Right lobe of liver (tissue), 6 donors: ENCODE data around the gene KDM1B. TPM values are rescaled to one million over a fixed set of nuclear protein-coding genes. Genes with fewer than 3 reads are reported as not detected.
A peak's percentile ranks its signal among the peaks of the same experiment; 100 is the strongest.

ENCODE experiments used
- ATAC-seq, 4 donors: fragments of 200-7000 bp; cut with Tn5 transposase; one replicate each; pipeline ENCODE4 v1.9.1; 2020; ENCODE audit warnings: mild to moderate bottlenecking in 4 of 4, moderate library complexity in 4 of 4
- DNase-seq, 3 donors: peaks; one replicate each; pipeline ENCODE4 v3.0.0-alpha.2; 2020
- H3K27ac ChIP-seq, 3 donors: fragments of 200-600 bp; one replicate each; pipeline ENCODE4 v1.8.0; 2022
- H3K27me3 ChIP-seq, 2 donors: fragments of 200-600 bp; one replicate each; pipeline ENCODE4 v1.8.0; 2022
- H3K36me3 ChIP-seq, 4 donors: fragments of 200-600 bp; sonication (generic) in 1 of 4; one replicate each; pipeline versions ENCODE4 v1.5.1 to v1.8.0; 2017 to 2022; ENCODE audit warnings: control low read depth in 1 of 4
- H3K4me1 ChIP-seq, 4 donors: fragments of 200-600 bp; sonication (generic) in 1 of 4; one replicate each; pipeline versions ENCODE4 v1.5.1 to v1.8.0; 2017 to 2022; ENCODE audit warnings: control low read depth in 1 of 4
- H3K4me3 ChIP-seq, 3 donors: fragments of 200-600 bp; one replicate each; pipeline ENCODE4 v1.8.0; 2022
- H3K9me3 ChIP-seq, 4 donors: fragments of 200-600 bp; sonication (generic) in 1 of 4; one replicate each; pipeline versions ENCODE4 v1.5.1 to v1.8.0; 2017 to 2022; ENCODE audit warnings: control low read depth in 1 of 4
- POLR2A ChIP-seq: fragments of 450-650 bp; IDR thresholded peaks from one replicate; pipeline ENCODE4 v1.6.1; 2017; ENCODE audit warnings: antibody characterized with exemption, mild to moderate bottlenecking
- WGBS: methylation state at CpG from one replicate; pipeline ENCODE4 v1.1.6; 2018; ENCODE audit warnings: low coverage, low lambda C conversion rate; ENCODE audit not compliant: insufficient coverage; ENCODE audit errors: missing lambda C conversion rate; 5-methylcytosine and 5-hydroxymethylcytosine counted together
- intact Hi-C, 2 donors: fragments of 100-400 bp; cut with DNase I; formaldehyde crosslinking; loops; one replicate each; pipeline versions ENCODE4 v1.11.2 to v1.14.1; 2022
- total RNA-seq, 6 experiments: library from RNA; depleted of rRNA in 2 of 6; stranded (reverse); fragments of >200 nt in 2 of 6; fragmentation: NEBNext Ultra II Directional in 3 of 6; extraction: Animal tissue kit (Norgen Biotek cat#: 25700) in 3 of 6; gene quantifications; one replicate each; pipeline versions ENCODE4 v1.1.0 to v1.2.4, GENCODE V29; 2016 to 2023
- TF ChIP-seq, protein P1 (sequence below), 4 donors: fragments of 200-600 bp in 3 of 4; fragments of 450-650 bp in 1 of 4; IDR thresholded peaks; one replicate each; pipeline versions ENCODE4 v1.5.1 to v1.8.0; 2016 to 2022; ENCODE audit warnings: antibody characterized with exemption in 4 of 4, mild to moderate bottlenecking in 2 of 4
- donor health status: DM: no; HTN: yes; CAD: no.
- donor health status: DM: no; HTN: no; CAD: no.
- donor health status: DM: no; HTN: no; CAD: no.
- donor health status: DM: no; HTN: yes; CAD: no.
- donor health status: DM: no; HTN: yes; CAD: no.

Gene KDM1B
- total RNA-seq, 6 experiments from 2014 or later, result 5.0 to 12.1 (median 9.3) TPM

- intact Hi-C loops, result no loop called here
- Histone ChIP-seq H3K27ac (no peak overlapping the region), H3K4me1 (no peaks in the 10 kb centered on the region), H3K9me3 (no peaks in the 10 kb centered on the region), H3K27me3 (no peaks in the 10 kb centered on the region), H3K36me3 (no peaks in the 10 kb centered on the region), H3K4me3 (no peak overlapping the region)
- DNase-seq, result no peak
- peak in 1 of 4 donors; percentile 50 for ATAC-seq
- TF ChIP-seq, protein P1, sequence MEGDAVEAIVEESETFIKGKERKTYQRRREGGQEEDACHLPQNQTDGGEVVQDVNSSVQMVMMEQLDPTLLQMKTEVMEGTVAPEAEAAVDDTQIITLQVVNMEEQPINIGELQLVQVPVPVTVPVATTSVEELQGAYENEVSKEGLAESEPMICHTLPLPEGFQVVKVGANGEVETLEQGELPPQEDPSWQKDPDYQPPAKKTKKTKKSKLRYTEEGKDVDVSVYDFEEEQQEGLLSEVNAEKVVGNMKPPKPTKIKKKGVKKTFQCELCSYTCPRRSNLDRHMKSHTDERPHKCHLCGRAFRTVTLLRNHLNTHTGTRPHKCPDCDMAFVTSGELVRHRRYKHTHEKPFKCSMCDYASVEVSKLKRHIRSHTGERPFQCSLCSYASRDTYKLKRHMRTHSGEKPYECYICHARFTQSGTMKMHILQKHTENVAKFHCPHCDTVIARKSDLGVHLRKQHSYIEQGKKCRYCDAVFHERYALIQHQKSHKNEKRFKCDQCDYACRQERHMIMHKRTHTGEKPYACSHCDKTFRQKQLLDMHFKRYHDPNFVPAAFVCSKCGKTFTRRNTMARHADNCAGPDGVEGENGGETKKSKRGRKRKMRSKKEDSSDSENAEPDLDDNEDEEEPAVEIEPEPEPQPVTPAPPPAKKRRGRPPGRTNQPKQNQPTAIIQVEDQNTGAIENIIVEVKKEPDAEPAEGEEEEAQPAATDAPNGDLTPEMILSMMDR (IDR thresholded peaks at IDR 0.05), result no peak
- TF ChIP-seq POLR2A, result no peak
- 80% methylated on average over 3 of the region's 3 CpGs for WGBS
These were observed 23.9 kb downstream of the KDM1B start for GRCh38 chr6:18178960-18179615.

- WGBS, result 70% methylated on average over 4 of the region's 5 CpGs
- Histone ChIP-seq H3K4me3 (no peak overlapping the region), H3K27me3 (no peaks in the 10 kb centered on the region), H3K27ac (no peak overlapping the region), H3K4me1 (no peaks in the 10 kb centered on the region), H3K9me3 (no peaks in the 10 kb centered on the region), H3K36me3 (no peaks in the 10 kb centered on the region)
- ATAC-seq, result peak in 3 of 4 donors; percentile 49 to 77 (median 70)
- intact Hi-C loops, result no loop called here
- no peak for TF ChIP-seq POLR2A
- TF ChIP-seq, protein P1 (IDR thresholded peaks at IDR 0.05), result no peak
- peak in 1 of 3 donors; percentile 21 for DNase-seq
These were observed 24.6 kb downstream of the KDM1B start for GRCh38 chr6:18179770-18180356.

- TF ChIP-seq, protein P1 (IDR thresholded peaks at IDR 0.05), result no peak
- TF ChIP-seq POLR2A, result no peak
- intact Hi-C loops, result no loop called here
- H3K27ac ChIP-seq, result no peak overlapping the region
- no peaks in the 10 kb centered on the region for H3K27me3 ChIP-seq
- DNase-seq, result no peak
- H3K4me1 ChIP-seq, result peaks cover 0 to 6% (median 0%) of the 10 kb centered on the region in 4 donors
- ATAC-seq, result no peak
- 82% methylated on average over 4 of the region's 4 CpGs for WGBS
- no peak overlapping the region for H3K4me3 ChIP-seq
- no peaks in the 10 kb centered on the region for H3K9me3 ChIP-seq
- H3K36me3 ChIP-seq, result no peaks in the 10 kb centered on the region
These were observed 27.3 kb downstream of the KDM1B start for GRCh38 chr6:18182568-18182967.

DNA sequence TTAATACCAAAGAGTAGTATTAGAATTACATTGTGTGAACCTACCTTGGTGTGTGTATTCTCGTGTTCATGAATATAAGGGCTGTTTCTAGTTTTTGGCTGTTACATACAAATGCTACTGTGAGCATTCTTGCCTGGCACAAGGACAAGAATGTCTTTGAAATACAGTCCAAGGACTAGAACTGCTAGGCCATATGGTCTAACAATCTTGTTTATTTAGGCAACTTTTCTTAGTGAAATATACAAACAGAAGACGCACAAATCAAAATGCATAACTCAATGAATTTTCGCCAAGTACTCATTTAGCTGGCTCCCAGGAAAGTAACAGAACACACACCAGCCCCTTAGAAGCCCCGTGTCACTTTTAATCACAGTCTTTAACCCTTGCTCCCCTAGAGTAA is 28.5 kb downstream of the KDM1B start:
- Histone ChIP-seq H3K4me3 (no peak overlapping the region), H3K27ac (no peak overlapping the region), H3K4me1 (peaks cover 0 to 6% (median 0%) of the 10 kb centered on the region in 4 donors), H3K9me3 (no peaks in the 10 kb centered on the region), H3K27me3 (no peaks in the 10 kb centered on the region), H3K36me3 (no peaks in the 10 kb centered on the region)
- ATAC-seq (no peak), DNase-seq (no peak)
- intact Hi-C loops, result no loop called here
- TF ChIP-seq POLR2A, result no peak
- TF ChIP-seq, protein P1 (IDR thresholded peaks at IDR 0.05), result no peak
- WGBS, result 66% methylated on average over 4 of the region's 4 CpGs
